Type B pancreatic cell (in vitro differentiated cells): ENCODE results near the gene CABP7. TPM values are rescaled to one million over a fixed set of nuclear protein-coding genes. Genes with fewer than 3 reads are reported as not detected.

ENCODE experiments used
- DNase-seq: peaks from one replicate; pipeline ENCODE4 v3.0.0; 2021; ENCODE audit warnings: mixed read lengths; ENCODE audit not compliant: unreplicated experiment; ENCODE audit errors: extremely low spot score
- H3K27ac Mint-ChIP-seq: 2 replicates; pipeline ENCODE4 v1.8.0; 2021; ENCODE audit warnings: mild to moderate bottlenecking, mixed read lengths
- H3K27me3 Mint-ChIP-seq: 2 replicates; pipeline ENCODE4 v1.8.0; 2021; ENCODE audit warnings: mixed read lengths
- H3K36me3 Mint-ChIP-seq: 2 replicates; pipeline ENCODE4 v1.8.0; 2021; ENCODE audit warnings: mixed read lengths
- H3K4me1 Mint-ChIP-seq: one replicate; pipeline ENCODE4 v1.8.0; 2021; ENCODE audit warnings: mixed read lengths; ENCODE audit not compliant: unreplicated experiment
- H3K4me3 Mint-ChIP-seq: 2 replicates; pipeline ENCODE4 v1.8.0; 2021; ENCODE audit warnings: mild to moderate bottlenecking, mixed read lengths
- H3K9me3 Mint-ChIP-seq: 2 replicates; pipeline ENCODE4 v1.8.0; 2021; ENCODE audit warnings: mixed read lengths
- CTCF ChIP-seq: fragments of 200-600 bp; sonication (generic); conservative IDR thresholded peaks from 2 replicates; pipeline ENCODE4 v1.5.0; 2021; ENCODE audit warnings: antibody characterized with exemption, mild to moderate bottlenecking
- total RNA-seq: library from RNA; stranded (reverse); gene quantifications from 2 replicates; pipeline ENCODE4 v1.2.1, GENCODE V29; 2021; ENCODE audit warnings: low replicate concordance

The CABP7 gene
- total RNA-seq, 1 donor from 2014 or later: 1.7 TPM

- Mint-ChIP-seq H3K4me3 (no peak overlapping the region), H3K9me3 (no peaks in the 10 kb centered on the region)
Measured at GRCh38 chr22:29755889-29756288, 36.1 kb downstream of the CABP7 start.

GRCh38 chr22:29756341-29756740, 36.5 kb downstream of the CABP7 start:
- no peak for TF ChIP-seq CTCF
- no peaks in the 10 kb centered on the region for H3K36me3 Mint-ChIP-seq
- H3K27me3 Mint-ChIP-seq: no peaks in the 10 kb centered on the region
- no peaks in the 10 kb centered on the region for H3K9me3 Mint-ChIP-seq
- peaks cover 4% of the 10 kb centered on the region for H3K4me1 Mint-ChIP-seq
- no peak overlapping the region for H3K27ac Mint-ChIP-seq
- DNase-seq: no peak
- H3K4me3 Mint-ChIP-seq: no peak overlapping the region

More at GRCh38 chr22:29755889-29756288, 36.1 kb downstream of the CABP7 start:
- peaks cover 4% of the 10 kb centered on the region for H3K4me1 Mint-ChIP-seq
- H3K27me3 Mint-ChIP-seq: no peaks in the 10 kb centered on the region
- no peaks in the 10 kb centered on the region for H3K36me3 Mint-ChIP-seq
- no peak for TF ChIP-seq CTCF
- H3K27ac Mint-ChIP-seq: no peak overlapping the region
- no peak for DNase-seq

GRCh38 chr22:29757096-29757495, 37.3 kb downstream of the CABP7 start:
- peaks cover 4% of the 10 kb centered on the region for H3K4me1 Mint-ChIP-seq
- no peaks in the 10 kb centered on the region for H3K9me3 Mint-ChIP-seq

GRCh38 chr22:29758068-29758622, 38.3 kb downstream of the CABP7 start:
- H3K9me3 Mint-ChIP-seq: no peaks in the 10 kb centered on the region
- peaks cover 4% of the 10 kb centered on the region for H3K4me1 Mint-ChIP-seq
- no peaks in the 10 kb centered on the region for H3K27me3 Mint-ChIP-seq
- no peak for TF ChIP-seq CTCF
- H3K27ac Mint-ChIP-seq: no peak overlapping the region
- H3K36me3 Mint-ChIP-seq: no peaks in the 10 kb centered on the region
- no peak for DNase-seq
- H3K4me3 Mint-ChIP-seq: no peak overlapping the region

More at GRCh38 chr22:29757096-29757495, 37.3 kb downstream of the CABP7 start:
- no peaks in the 10 kb centered on the region for H3K36me3 Mint-ChIP-seq
- DNase-seq: no peak
- TF ChIP-seq CTCF: no peak
- no peaks in the 10 kb centered on the region for H3K27me3 Mint-ChIP-seq
- no peak overlapping the region for H3K27ac Mint-ChIP-seq
- H3K4me3 Mint-ChIP-seq: no peak overlapping the region

DNA sequence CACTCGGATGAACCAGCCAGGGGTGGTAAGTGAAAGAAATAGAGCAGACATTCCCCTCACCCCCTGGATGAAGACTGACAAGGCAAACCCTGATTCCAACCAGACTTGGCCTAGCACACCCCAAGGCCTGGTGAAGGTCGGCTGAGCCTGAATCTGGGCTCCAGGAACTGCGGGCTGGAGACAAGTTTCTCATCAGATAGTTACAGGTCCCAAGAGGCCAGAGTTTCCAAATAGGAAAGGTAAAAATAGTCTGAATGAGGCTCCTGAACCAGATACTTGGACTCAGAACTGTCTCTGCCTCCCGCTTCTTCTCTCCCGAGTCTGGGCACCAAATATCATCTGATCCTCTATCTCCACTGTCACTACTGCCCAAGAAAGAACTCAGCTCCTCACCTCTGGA, 39.2 kb downstream of the CABP7 start:
- no peak for TF ChIP-seq CTCF
- H3K9me3 Mint-ChIP-seq: no peaks in the 10 kb centered on the region
- no peaks in the 10 kb centered on the region for H3K27me3 Mint-ChIP-seq
- no peak overlapping the region for H3K4me3 Mint-ChIP-seq
- H3K4me1 Mint-ChIP-seq: peaks cover 4% of the 10 kb centered on the region
- H3K36me3 Mint-ChIP-seq: no peaks in the 10 kb centered on the region
- H3K27ac Mint-ChIP-seq: no peak overlapping the region
- DNase-seq: no peak

GRCh38 chr22:29762263-29762662, 42.5 kb downstream of the CABP7 start:
- DNase-seq: no peak
- peaks cover 11% of the 10 kb centered on the region for H3K4me1 Mint-ChIP-seq
- TF ChIP-seq CTCF: no peak
- no peak overlapping the region for H3K27ac Mint-ChIP-seq
- no peaks in the 10 kb centered on the region for H3K27me3 Mint-ChIP-seq
- H3K4me3 Mint-ChIP-seq: no peak overlapping the region
- H3K9me3 Mint-ChIP-seq: peaks cover 4% of the 10 kb centered on the region
- no peaks in the 10 kb centered on the region for H3K36me3 Mint-ChIP-seq
